Measurements from ENCODE around the gene PRPH2.
"Not testable (repeated sequence)": the region's sequence is repeated elsewhere in the genome, so short reads cannot be mapped to it uniquely, and the experiment has no call there.

Gene PRPH2

GRCh38 chr6:42708096-42708495 lies 14.3 kb downstream of the PRPH2 start:
- TF ChIP-seq CTCF (conservative IDR thresholded peaks at IDR 0.05) (no peak), ZFX (IDR thresholded peaks at IDR 0.05) (no peak)
- H3K27ac ChIP-seq, result no peak overlapping the region

DNA sequence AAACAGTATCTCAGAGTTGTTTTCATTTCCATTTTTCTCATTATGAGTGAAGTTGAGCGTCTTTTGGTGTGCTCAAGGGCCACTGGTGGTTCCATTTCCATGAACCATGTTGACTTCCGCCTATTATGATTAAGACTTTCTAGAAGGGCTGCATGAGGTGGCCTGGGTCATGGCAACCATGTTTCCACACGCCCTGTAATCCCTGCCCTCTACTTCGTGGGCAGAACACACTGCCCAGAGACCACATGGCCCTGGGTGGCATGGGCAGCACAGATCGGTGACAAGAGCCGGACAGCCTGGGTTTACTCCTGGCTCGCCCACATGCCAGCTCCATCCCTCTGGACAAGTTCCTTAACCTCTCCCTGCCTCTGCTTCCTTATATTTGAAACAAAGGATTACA lies 14.8 kb downstream of the PRPH2 start:
- H3K27ac ChIP-seq, result no peak overlapping the region
- TF ChIP-seq CTCF (conservative IDR thresholded peaks at IDR 0.05) (no peak), ZFX (IDR thresholded peaks at IDR 0.05) (no peak)

GRCh38 chr6:42704937-42705374 lies 17.4 kb downstream of the PRPH2 start:
- H3K27ac ChIP-seq, result no peak overlapping the region
- no peak for TF ChIP-seq CTCF (conservative IDR thresholded peaks at IDR 0.05)
- no peak for TF ChIP-seq ZFX (IDR thresholded peaks at IDR 0.05)

DNA sequence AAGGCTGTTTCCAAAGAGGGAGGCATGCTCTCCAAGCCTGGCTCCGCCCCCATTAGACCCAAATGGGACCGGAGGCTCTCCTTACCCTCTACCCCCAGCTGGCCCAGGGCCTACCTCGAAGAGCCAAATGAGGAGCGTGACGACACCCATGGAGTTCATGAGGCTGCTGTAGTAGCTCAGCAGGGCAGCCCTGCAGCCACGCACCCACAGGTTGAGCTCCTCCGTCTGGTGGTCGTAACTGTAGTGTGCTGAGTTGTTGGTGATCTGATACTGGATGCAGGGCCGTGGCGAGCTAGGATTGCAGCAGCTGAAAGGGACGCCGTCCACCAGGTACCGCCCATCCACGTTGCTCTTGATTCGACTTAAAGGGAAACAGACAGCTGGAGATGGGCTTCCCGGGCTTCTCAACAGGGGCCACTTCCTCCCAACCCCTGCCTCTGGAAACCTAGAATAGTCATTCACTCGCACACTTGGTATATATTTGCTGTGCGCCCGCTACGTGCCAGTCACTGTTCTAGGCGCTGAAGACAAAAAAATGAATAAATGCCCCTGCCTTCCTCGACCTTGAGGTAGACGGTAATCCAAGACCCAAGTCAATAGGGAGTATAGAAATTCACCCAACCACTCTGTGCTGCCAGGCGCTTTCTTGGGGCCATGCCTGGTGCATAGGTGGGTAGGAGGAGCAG lies 18.0 kb downstream of the PRPH2 start:
- H3K27ac ChIP-seq, result no peak overlapping the region
- TF ChIP-seq ZFX (IDR thresholded peaks at IDR 0.05), result no peak
- no peak for TF ChIP-seq CTCF (conservative IDR thresholded peaks at IDR 0.05)

- H3K27ac ChIP-seq, result not testable (repeated sequence)
Observed at GRCh38 chr6:42702786-42703185, 19.6 kb downstream of the PRPH2 start.

DNA sequence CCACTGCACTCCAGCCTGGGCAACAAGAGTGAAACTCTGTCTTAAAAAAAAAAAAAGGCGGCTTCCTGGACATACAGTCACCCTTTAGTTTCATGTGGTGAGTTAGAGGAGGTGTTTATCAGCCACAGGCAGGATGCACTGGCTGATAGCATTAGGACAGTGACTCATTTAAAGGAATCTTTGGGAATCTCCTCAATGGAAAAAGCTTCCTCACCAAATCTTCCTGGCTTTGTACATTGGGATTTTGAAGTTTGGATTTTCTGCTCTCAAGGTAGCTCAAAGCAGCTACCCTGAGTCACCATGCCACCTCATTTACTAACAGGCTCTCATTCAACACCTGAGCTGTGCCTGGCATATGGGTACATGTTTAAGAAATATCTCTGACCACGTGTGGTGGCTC lies 20.2 kb downstream of the PRPH2 start:
- TF ChIP-seq ZFX (IDR thresholded peaks at IDR 0.05) (no peak), CTCF (conservative IDR thresholded peaks at IDR 0.05) (no peak)
- no peak overlapping the region for H3K27ac ChIP-seq

DNA sequence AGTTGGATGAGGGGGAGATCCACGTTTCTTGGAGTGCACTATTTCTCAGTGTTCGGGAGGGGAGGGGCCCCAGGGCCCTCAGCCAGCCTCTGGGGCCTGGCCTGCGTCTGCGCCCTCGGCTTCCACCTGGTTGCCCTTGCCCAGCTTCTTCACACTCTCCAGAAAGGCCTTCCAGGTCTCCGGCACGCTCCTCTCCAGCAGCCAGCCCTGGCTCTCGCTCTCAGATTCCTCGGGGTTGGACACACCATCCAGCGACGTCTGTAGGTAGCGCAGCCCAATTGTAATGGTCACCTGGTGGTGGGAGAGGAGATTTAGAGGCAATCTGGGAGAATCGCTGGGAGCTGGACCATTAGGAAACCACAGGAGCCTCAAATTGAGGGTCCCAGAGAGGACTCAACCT lies 24.2 kb downstream of the PRPH2 start:
- TF ChIP-seq ZFX (IDR thresholded peaks at IDR 0.05) (no peak), CTCF (conservative IDR thresholded peaks at IDR 0.05) (no peak)
- no peak overlapping the region for H3K27ac ChIP-seq

DNA sequence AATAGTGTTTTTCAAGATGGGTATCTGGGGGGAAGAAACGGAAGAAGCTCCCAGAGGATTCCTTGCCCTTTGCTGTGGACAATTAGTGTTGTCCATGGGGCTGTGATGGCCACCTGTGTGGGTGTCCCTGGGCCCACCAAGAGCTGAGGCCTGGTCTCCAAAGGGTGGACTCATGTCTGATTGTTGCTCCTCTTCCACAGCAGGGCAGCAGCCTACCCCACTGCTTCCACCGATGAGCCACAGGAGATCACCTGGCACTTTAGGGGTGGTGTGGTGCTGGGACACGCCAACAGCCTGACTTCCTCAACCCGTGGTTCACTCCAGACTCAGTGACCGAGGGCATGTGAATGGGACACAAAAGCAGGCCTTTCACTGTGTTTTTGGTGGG lies 25.1 kb downstream of the PRPH2 start:
- H3K27ac ChIP-seq, result no peak overlapping the region
- TF ChIP-seq ZFX (IDR thresholded peaks at IDR 0.05), result no peak
- TF ChIP-seq CTCF (conservative IDR thresholded peaks at IDR 0.05), result no peak
